Measurements from ENCODE around the gene ZFAND4.

ZFAND4 gene

GRCh38 chr10:45646384-45647050, 26.1 kb downstream of the ZFAND4 start:
- ATAC-seq, result no peak
- no peak for TF ChIP-seq CSRNP3 (CRISPR knock-in tag; IDR thresholded peaks at IDR 0.05)
- no peak for TF ChIP-seq TCF4 (CRISPR knock-in tag; IDR thresholded peaks at IDR 0.05; ENCODE audit: borderline replicate concordance)
- no peak for TF ChIP-seq ZNF565 (CRISPR knock-in tag; conservative IDR thresholded peaks at IDR 0.05; ENCODE audit: low read depth)
- no peak for TF ChIP-seq CSDC2 (CRISPR knock-in tag; IDR thresholded peaks at IDR 0.05)
- TF ChIP-seq TOX (CRISPR knock-in tag; IDR thresholded peaks at IDR 0.05; ENCODE audit: borderline replicate concordance), result no peak
- TF ChIP-seq ZC3H10 (CRISPR knock-in tag; IDR thresholded peaks at IDR 0.05), result no peak

- no peak for ATAC-seq
- TF ChIP-seq CSRNP3 (CRISPR knock-in tag; IDR thresholded peaks at IDR 0.05) (no peak), TSHZ2 (CRISPR knock-in tag; IDR thresholded peaks at IDR 0.05) (no peak), ARNTL (CRISPR knock-in tag; IDR thresholded peaks at IDR 0.05; ENCODE audit: borderline replicate concordance, low read depth) (no peak), BACH2 (CRISPR knock-in tag; IDR thresholded peaks at IDR 0.05; ENCODE audit: borderline replicate concordance) (no peak), SNAI2 (CRISPR knock-in tag; IDR thresholded peaks at IDR 0.05) (no peak), ZFP30 (CRISPR knock-in tag; IDR thresholded peaks at IDR 0.05) (no peak), POU6F1 (CRISPR knock-in tag; IDR thresholded peaks at IDR 0.05; ENCODE audit: borderline replicate concordance, low read depth) (no peak), CREB5 (CRISPR knock-in tag; IDR thresholded peaks at IDR 0.05; ENCODE audit: low read depth) (no peak), PPARA (CRISPR knock-in tag; IDR thresholded peaks at IDR 0.05; ENCODE audit: borderline replicate concordance) (no peak), ZC3H10 (CRISPR knock-in tag; IDR thresholded peaks at IDR 0.05) (no peak), ZNF8 (CRISPR knock-in tag; IDR thresholded peaks at IDR 0.05) (no peak), GLIS3 (CRISPR knock-in tag; IDR thresholded peaks at IDR 0.05) (no peak), PATZ1 (CRISPR knock-in tag; IDR thresholded peaks at IDR 0.05; ENCODE audit: borderline replicate concordance) (no peak), ZFP3 (CRISPR knock-in tag; IDR thresholded peaks at IDR 0.05) (no peak), OSR1 (CRISPR knock-in tag; IDR thresholded peaks at IDR 0.05) (no peak), ZNF70 (CRISPR knock-in tag; IDR thresholded peaks at IDR 0.05) (no peak)
Measured at GRCh38 chr10:45644527-45644926, 28.0 kb downstream of the ZFAND4 start.
